OCI-LY1 (cell line): ENCODE results near the gene BOC.

ENCODE experiments used
- EZH2 ChIP-seq: fragments of 200-600 bp; sonication (generic), shearing (Covaris generic); IDR thresholded peaks from 2 replicates; pipeline ENCODE4 v1.8.0; 2017; ENCODE audit warnings: borderline replicate concordance, mixed run types, mild to moderate bottlenecking, antibody characterized with exemption, low read length, moderate library complexity, mixed read lengths
- TF ChIP-seq, protein P1 (sequence below): fragments of 200-600 bp; sonication (generic), shearing (Covaris generic); IDR thresholded peaks from 2 replicates; pipeline ENCODE4 v1.5.1; 2017; ENCODE audit warnings: mild to moderate bottlenecking, antibody characterized with exemption, low read length, moderate library complexity, mixed read lengths

DNA sequence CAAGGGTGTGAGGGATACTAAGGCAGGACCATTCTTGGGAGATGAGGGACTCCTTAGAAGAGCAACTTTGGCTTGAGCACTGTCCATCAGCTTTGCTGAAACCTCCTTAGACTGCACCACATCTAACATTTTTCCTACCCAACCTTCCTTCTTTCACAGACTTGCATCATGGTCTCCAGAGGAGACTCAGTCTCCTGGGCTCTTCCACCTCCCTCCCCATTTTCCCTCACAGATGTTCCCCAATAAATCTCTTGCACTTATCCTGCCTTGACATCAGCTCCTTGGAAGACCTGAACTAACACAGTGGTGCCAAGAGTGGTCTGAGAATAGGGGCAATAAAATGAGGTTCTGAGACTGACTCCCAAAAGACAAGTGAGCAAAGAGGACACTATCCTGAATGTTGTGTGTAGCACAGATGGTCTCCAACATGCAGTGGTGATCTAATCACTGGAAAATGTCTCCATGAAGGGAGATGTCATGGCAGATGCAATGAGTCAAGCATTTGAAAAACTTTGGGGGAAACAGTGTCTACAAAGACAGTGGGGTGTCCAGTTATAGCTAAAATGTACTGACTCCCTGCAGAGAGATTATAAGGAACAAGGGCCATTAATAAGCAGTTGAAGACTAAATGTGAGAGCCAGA lies 26.0 kb upstream of the BOC start:
- TF ChIP-seq, protein P1, sequence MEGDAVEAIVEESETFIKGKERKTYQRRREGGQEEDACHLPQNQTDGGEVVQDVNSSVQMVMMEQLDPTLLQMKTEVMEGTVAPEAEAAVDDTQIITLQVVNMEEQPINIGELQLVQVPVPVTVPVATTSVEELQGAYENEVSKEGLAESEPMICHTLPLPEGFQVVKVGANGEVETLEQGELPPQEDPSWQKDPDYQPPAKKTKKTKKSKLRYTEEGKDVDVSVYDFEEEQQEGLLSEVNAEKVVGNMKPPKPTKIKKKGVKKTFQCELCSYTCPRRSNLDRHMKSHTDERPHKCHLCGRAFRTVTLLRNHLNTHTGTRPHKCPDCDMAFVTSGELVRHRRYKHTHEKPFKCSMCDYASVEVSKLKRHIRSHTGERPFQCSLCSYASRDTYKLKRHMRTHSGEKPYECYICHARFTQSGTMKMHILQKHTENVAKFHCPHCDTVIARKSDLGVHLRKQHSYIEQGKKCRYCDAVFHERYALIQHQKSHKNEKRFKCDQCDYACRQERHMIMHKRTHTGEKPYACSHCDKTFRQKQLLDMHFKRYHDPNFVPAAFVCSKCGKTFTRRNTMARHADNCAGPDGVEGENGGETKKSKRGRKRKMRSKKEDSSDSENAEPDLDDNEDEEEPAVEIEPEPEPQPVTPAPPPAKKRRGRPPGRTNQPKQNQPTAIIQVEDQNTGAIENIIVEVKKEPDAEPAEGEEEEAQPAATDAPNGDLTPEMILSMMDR = no peak
- no peak for TF ChIP-seq EZH2
